Measurements from ENCODE around the gene CENPX.

The CENPX gene

GRCh38 chr17:82022310-82022980 is at the start of gene CENPX:
Gene CENPX (minus strand): TSS chr17:82022878. CDS start chr17:82022861, 17 bp downstream.
- no peak for DNase-seq

- no peak for DNase-seq
These were observed 47.9 kb upstream of the CENPX start for GRCh38 chr17:82070611-82071010.

GRCh38 chr17:82065638-82066303 is 43.1 kb upstream of the CENPX start, which contains the start of gene DUS1L:
Gene DUS1L (minus strand): TSS chr17:82065804. CDS start chr17:82065059, 745 bp downstream.
- peak; percentile 61 for DNase-seq

- DNase-seq = no peak
These were observed 42.5 kb upstream of the CENPX start for GRCh38 chr17:82065193-82065637.

GRCh38 chr17:82064433-82065192 is 41.9 kb upstream of the CENPX start:
- DNase-seq = no peak

- DNase-seq = no peak
These were observed 41.0 kb upstream of the CENPX start for GRCh38 chr17:82063424-82064415.

GRCh38 chr17:82062984-82063368 is 40.3 kb upstream of the CENPX start:
- no peak for DNase-seq

- DNase-seq = no peak
These were observed 39.7 kb upstream of the CENPX start for GRCh38 chr17:82062076-82062983.

GRCh38 chr17:82061047-82061925 is 38.6 kb upstream of the CENPX start:
- DNase-seq = no peak

- DNase-seq = no peak
These were observed 37.9 kb upstream of the CENPX start for GRCh38 chr17:82060614-82061013.

- DNase-seq = no peak
These were observed 37.3 kb upstream of the CENPX start for GRCh38 chr17:82060001-82060380.

GRCh38 chr17:82059272-82060000 is 36.8 kb upstream of the CENPX start:
- no peak for DNase-seq

- DNase-seq = no peak
These were observed 36.2 kb upstream of the CENPX start for GRCh38 chr17:82058855-82059249.

GRCh38 chr17:82058230-82058854 is 35.7 kb upstream of the CENPX start:
- DNase-seq = no peak

- DNase-seq = no peak
These were observed 34.3 kb upstream of the CENPX start for GRCh38 chr17:82056729-82057621.

GRCh38 chr17:82055965-82056728 is 33.5 kb upstream of the CENPX start:
- DNase-seq = no peak

Data from CD4-positive, alpha-beta T cell treated with Interleukin-15 for 1 hour (primary cell).